Activated naive CD4-positive, alpha-beta T cell treated with anti-CD3 and anti-CD28 coated beads for 36 hours (primary cell): ENCODE measurements around the gene CBFA2T2. TPM values are rescaled to one million over a fixed set of nuclear protein-coding genes. Genes with fewer than 3 reads are reported as not detected.
"Not testable (repeated sequence)": the region's sequence is repeated elsewhere in the genome, so short reads cannot be mapped to it uniquely, and the experiment has no call there.

Experiments
- CTCF ChIA-PET: fragments of 350-600 bp; sonication (Branson Sonifier 250); formaldehyde crosslinking; loops from one replicate; lab custom pipeline; 2021; ENCODE audit warnings: antibody characterized with exemption; lab: Charles Lee
- DNase-seq: peaks from one replicate; pipeline ENCODE4 v3.0.0-alpha.2; 2020
- H3K27ac Mint-ChIP-seq: one replicate; pipeline ENCODE4 v1.8.0; 2021; ENCODE audit warnings: mild to moderate bottlenecking, mixed read lengths
- H3K27me3 Mint-ChIP-seq: one replicate; pipeline ENCODE4 v1.8.0; 2021; ENCODE audit warnings: low read depth, mixed read lengths
- H3K36me3 Mint-ChIP-seq: one replicate; pipeline ENCODE4 v1.8.0; 2021; ENCODE audit warnings: low read depth, mixed read lengths
- H3K4me1 Mint-ChIP-seq: one replicate; pipeline ENCODE4 v1.8.0; 2021; ENCODE audit warnings: low read depth, mixed read lengths
- H3K4me3 Mint-ChIP-seq: one replicate; pipeline ENCODE4 v1.8.0; 2021; ENCODE audit warnings: mild to moderate bottlenecking, moderate library complexity, mixed read lengths
- H3K9me3 Mint-ChIP-seq: one replicate; pipeline ENCODE4 v1.8.0; 2021; ENCODE audit warnings: mixed read lengths
- intact Hi-C: fragments of 100-400 bp; cut with micrococcal nuclease; formaldehyde crosslinking; loops from one replicate; pipeline ENCODE4 v1.15.1; 2023
- total RNA-seq, 2 experiments: library from RNA; stranded (reverse); gene quantifications; one replicate each; pipeline ENCODE4 v1.2.3, GENCODE V29; 2021

CBFA2T2 gene
- total RNA-seq = 10 to 100 TPM; 11.1 to 11.4 TPM

DNA sequence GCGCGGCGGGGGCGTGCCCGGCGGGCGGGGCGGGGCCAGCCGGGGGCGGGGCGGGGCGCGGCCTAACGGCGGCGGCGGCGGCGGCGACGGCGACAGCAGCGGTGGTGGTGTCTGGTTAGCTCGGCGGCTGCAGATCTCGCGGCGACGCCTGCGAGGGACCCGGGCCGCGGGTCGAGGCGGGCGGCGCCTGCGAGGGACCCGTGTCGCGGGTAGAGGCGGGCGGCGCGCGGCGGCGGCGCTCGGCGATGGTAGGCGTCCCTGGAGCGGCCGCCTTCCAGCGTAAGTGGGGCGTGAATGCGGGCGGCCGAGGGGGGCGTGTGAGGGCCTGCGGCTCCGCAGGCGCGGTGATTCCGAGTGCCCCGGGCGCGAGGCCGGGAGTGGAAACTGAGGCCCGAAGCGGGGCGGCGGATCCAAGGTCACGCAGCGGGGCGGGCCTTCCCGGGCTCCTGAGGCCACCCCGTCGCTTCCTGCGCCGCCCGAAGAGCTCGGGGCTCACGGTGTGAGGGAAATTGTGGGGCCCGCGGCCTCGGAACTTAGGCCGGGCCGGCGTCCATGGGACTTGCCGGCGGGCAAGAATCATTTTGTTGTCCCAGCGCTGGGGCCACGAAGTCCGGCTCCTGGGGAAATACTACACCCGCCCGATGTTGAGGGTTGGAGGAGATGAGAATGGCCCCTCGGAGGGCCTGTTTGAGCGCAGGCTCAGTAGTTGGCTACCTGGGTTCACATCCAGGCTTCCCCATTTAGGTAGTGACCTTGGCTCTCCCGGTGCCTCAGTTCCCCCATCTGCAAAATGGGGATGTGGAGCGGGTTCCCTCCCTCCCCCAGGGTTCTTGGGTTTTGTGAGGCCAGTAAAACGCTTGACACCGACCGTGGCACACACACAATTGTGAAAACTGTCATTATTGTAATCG lies at the start of gene CBFA2T2:
CBFA2T2 (plus strand) TSS at position 74 of the 911 bp plus-strand sequence; CDS start at position 246, 172 bp downstream.
- Mint-ChIP-seq H3K4me3 (peak within 1 kb of the TSS; percentile 79), H3K27ac (peak within 1 kb of the TSS; percentile 81), H3K9me3 (no peaks in the 10 kb centered on the region), H3K36me3 (no peaks in the 10 kb centered on the region), H3K4me1 (peaks cover 19% of the 10 kb centered on the region), H3K27me3 (no peaks in the 10 kb centered on the region)
- intact Hi-C loops = loop anchor here (5.0 kb wide), 1 partner anchor 1187 kb away; the partner anchor contains the start of gene PIGU
- CTCF ChIA-PET = interaction anchor here (0.6 to 2.2 kb wide), 5 partner anchors 33 to 242 kb away, joined by 3 to 8 read pairs (median 5); partner anchors contain the start of gene ZNF341
- DNase-seq = peak; percentile 52

DNA sequence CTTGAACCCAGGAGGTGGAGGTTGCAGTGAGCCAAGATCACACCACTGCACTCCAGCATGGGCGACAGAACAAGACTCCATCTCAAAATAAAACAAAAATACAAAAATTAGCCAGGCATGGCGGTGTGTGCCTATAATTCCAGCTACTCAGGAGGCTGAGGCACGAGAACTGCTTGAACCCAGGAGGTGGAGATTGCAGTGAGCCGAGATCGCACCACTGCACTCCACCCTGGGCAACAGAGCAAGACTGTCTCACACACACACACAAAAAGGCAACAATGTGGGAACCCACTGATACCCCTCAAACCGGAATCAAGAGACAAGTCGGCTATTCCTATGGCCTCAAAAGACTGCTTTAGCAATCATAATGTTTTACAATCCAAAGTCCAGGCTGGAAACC lies 49.3 kb upstream of the CBFA2T2 start:
- DNase-seq, H3K27ac Mint-ChIP-seq, H3K4me3 Mint-ChIP-seq, H3K9me3 Mint-ChIP-seq, H3K27me3 Mint-ChIP-seq, H3K36me3 Mint-ChIP-seq: not testable (repeated sequence)
- peaks cover 10% of the 10 kb centered on the region for H3K4me1 Mint-ChIP-seq
- intact Hi-C loops = loop anchor here (5.0 to 10.0 kb wide), 4 partner anchors 227 to 674 kb away; partner anchors contain the start of genes ACTL10, EIF2S2, RALY and ZNF341
- CTCF ChIA-PET = interaction anchor here (1.3 kb wide), 1 partner anchor 8 kb away, joined by 4 read pairs; no protein-coding TSS in a partner anchor

DNA sequence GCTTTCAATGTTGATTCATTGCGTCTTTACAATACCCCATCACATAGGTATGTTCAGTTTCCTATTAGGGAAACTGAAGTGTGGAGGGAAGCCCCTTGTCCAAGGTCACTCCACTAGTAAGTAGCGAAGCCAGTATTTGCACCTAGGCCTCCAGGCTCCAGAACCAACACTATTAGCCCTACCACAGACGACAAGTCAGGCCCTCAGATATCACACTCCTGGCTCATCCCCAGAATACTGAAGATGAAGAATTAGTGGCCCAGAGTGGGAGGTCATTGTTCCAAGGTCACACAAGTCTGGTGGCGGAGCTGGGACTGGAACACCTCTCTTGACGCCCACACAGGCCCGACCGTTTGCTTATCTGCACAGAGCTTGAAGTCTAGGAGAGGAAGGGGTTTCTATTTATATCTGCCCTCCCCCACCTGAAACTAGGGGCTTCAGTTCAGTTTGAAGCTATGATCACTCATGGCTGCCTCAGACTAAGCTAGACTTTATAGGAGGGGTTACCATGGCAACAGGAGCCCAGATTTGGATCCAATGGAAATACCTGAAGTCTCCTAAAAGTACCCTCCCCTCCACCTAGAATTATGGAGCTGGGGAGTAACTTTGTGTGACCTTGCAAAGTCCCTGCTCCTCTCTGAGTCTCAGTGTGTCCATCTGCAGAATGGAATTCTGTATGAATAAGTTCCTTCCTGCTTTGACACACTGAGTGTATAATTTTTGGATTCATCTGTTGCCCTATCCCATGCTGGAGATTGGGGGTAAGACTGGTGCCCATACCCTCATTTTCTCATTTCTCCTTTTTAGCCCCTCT lies 48.5 kb upstream of the CBFA2T2 start:
- Mint-ChIP-seq H3K4me1 (peaks cover 10% of the 10 kb centered on the region), H3K27ac (no peak overlapping the region), H3K27me3 (no peaks in the 10 kb centered on the region), H3K9me3 (no peaks in the 10 kb centered on the region), H3K36me3 (no peaks in the 10 kb centered on the region), H3K4me3 (no peak overlapping the region)
- intact Hi-C loops = loop anchor here (5.0 to 10.0 kb wide), 4 partner anchors 226 to 673 kb away; partner anchors contain the start of genes ACTL10, EIF2S2, RALY and ZNF341
- CTCF ChIA-PET = interaction anchor here (1.3 kb wide), 1 partner anchor 9 kb away, joined by 4 read pairs; no protein-coding TSS in a partner anchor
- no peak for DNase-seq

DNA sequence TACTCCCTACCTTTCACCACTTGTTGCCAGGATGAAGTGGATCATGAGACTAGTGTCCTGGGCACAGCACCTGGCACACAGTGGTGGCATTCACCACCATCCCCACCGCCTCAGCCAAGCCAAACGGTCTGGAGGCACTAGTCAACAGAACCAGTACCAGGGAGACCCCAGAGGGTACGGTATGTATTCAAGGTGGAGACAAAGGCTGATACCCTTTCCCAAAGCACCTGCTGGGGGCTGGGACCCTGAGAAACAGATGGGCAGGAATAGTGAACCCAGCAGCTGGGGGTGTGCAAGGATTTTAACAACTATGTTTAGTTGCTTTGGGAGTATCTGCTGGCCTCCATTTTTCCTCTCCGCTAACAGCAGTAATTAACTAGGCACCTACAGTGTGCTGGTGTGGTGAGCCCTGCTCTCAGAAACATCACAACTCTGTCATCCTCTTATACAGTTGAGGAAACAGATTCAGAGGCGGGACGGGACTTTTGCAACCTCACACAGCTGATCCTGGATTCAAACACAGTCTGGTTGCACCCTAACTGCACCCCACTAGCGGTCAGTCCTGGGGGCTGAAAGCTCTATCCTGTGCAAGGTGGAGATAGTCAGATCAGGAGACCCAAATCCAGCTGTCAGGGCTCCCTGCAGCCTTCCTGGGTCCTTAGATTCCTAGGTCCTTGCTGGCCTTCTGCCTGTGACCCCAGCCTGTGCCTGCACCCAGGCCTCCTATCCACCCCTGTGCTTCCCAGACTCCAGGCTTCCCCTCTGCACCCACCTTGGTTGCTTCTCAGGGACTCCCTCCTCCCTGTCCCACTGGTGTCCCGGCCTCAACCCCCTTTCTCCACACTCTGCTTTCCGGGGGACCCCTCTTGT lies 47.5 kb upstream of the CBFA2T2 start:
- no peaks in the 10 kb centered on the region for H3K27me3 Mint-ChIP-seq
- H3K4me3 Mint-ChIP-seq = peak overlapping the region; percentile 73
- H3K36me3 Mint-ChIP-seq = no peaks in the 10 kb centered on the region
- CTCF ChIA-PET = interaction anchor here (0.6 to 1.5 kb wide), 2 partner anchors 24 to 225 kb away, joined by 3 to 10 read pairs; no protein-coding TSS in a partner anchor
- intact Hi-C loops = loop anchor here (1.0 to 10.0 kb wide), 5 partner anchors 41 to 672 kb away; partner anchors contain the start of genes ACTL10, CDK5RAP1, EIF2S2 and RALY
- H3K4me1 Mint-ChIP-seq = peaks cover 10% of the 10 kb centered on the region
- no peak overlapping the region for H3K27ac Mint-ChIP-seq
- DNase-seq = peak; percentile 7
- no peaks in the 10 kb centered on the region for H3K9me3 Mint-ChIP-seq

DNA sequence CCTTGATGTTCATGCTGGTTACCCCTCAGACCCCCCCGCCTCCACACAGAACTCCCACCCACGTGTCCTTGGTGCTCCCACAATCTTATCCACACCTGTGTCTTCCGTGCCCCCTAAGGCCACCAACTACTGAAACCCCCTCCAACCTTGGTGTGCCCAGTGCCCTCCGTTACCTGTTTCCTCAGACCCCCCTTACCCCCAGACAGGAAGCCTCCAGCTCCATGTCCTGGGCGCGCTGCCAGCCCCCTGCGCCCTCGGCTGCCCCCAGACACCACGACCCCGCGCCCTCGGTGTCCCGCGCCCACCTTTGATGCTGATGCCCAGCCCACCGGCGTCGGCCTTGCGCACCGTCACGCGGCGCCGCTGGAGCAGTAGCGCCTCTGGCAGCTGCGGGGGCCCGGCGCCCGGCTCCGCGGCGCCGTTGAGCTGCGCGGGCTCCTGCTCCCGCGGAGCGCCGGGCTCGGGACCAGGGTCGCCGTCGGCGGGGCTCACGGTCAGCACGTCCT lies 46.8 kb upstream of the CBFA2T2 start:
- Mint-ChIP-seq H3K27me3 (no peaks in the 10 kb centered on the region), H3K9me3 (no peaks in the 10 kb centered on the region), H3K36me3 (no peaks in the 10 kb centered on the region), H3K4me3 (peak overlapping the region; percentile 73), H3K27ac (no peak overlapping the region), H3K4me1 (peaks cover 10% of the 10 kb centered on the region)
- peak; percentile 9 for DNase-seq
- CTCF ChIA-PET = interaction anchor here (0.6 to 1.5 kb wide), 4 partner anchors 12 to 225 kb away, joined by 3 to 10 read pairs (median 6); no protein-coding TSS in a partner anchor
- intact Hi-C loops = loop anchor here (1.0 to 10.0 kb wide), 5 partner anchors 42 to 672 kb away; partner anchors contain the start of genes ACTL10, CDK5RAP1, EIF2S2 and RALY

DNA sequence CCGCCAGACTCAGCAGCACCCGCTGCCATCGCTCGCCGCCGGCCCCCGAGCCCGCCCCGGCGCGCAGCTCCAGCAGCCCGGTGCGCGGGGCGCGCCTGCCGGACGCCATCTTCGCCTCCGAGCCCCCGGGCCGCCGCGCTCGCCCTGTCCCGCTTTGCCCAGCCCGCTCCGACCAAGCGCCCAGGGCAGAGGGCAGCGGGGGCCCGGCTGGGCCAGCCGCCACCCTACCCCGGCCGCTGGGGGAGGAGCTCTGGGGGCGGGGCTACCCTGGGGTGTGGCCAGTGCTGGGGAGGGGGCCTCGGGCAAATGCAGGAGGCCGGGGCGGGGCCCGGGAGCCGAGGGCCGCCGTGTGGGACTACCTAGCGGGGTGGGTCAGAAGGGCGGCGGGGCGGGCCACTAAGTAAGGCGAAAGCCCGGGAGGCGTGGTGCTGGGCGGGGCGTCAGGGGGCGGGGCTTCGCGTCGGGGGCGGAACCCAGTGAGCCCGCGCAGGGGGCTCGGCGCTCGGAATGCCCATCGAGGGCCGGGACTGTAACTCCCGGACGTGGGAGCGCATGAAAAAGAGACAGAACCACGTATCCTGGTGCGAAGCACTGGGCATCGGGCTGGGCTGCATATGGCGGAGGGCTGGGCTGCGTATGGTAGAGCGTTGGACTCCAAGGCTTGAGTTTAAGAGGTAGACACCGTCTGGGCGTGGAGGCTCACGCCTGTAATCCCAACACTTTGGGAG lies 46.2 kb upstream of the CBFA2T2 start, which contains the start of gene SNTA1:
SNTA1 (minus strand) TSS at position 252 of the 728 bp plus-strand sequence; CDS start at position 109, 143 bp downstream.
- Mint-ChIP-seq H3K9me3 (no peaks in the 10 kb centered on the region), H3K27me3 (no peaks in the 10 kb centered on the region), H3K4me3 (peak within 1 kb of the TSS; percentile 84), H3K36me3 (no peaks in the 10 kb centered on the region), H3K27ac (peak within 1 kb of the TSS; percentile 46), H3K4me1 (peaks cover 10% of the 10 kb centered on the region)
- intact Hi-C loops = loop anchor here (1.0 to 10.0 kb wide), 8 partner anchors 42 to 671 kb away; partner anchors contain the start of genes ACTL10, CDK5RAP1, CHMP4B and EIF2S2
- DNase-seq = peak; percentile 88
- CTCF ChIA-PET = interaction anchor here (0.5 to 1.5 kb wide), 6 partner anchors 12 to 224 kb away, joined by 3 to 10 read pairs (median 5); partner anchors contain the start of gene ACTL10

DNA sequence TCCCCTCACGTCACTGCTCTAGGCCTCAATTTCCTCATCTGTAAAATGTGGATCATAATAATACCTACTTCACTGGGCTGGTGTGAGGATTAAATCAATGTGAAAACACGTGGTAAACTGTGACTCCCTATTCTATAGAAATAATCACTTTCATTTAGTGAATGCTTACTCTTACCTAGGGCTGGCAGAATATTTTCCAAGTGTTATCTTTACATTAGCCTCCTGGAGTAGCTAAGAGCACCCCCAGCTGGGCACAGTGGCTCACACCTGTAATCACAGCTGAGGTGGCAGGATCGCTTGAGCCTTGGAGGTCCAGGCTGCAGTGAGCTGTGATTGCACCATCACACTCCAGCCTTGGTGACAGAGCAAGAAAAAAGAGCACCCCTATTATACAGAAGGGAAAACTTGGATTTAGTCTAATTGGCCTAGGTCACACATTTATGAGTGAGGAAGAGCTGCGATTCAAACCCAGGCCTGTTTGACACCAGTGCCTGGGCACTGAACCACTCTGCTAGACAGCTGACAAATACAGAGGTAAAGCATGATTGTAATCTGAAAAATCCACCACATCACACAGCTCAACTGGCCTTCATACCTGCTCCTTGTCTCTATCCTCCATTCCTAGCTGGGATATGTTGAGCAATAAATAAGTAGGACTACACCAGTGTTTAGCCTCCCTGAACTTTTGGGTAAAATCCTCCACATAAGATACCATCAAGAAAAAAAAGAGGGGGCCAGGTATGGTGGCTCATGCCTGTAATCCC lies 44.9 kb upstream of the CBFA2T2 start:
- Mint-ChIP-seq H3K4me3 (peak overlapping the region; percentile 84), H3K36me3 (no peaks in the 10 kb centered on the region), H3K4me1 (peaks cover 10% of the 10 kb centered on the region), H3K27ac (no peak overlapping the region), H3K9me3 (no peaks in the 10 kb centered on the region), H3K27me3 (no peaks in the 10 kb centered on the region)
- CTCF ChIA-PET = interaction anchor here (0.6 to 1.9 kb wide), 9 partner anchors 29 to 473 kb away, joined by 3 to 6 read pairs (median 3); partner anchors contain the start of gene ACTL10
- intact Hi-C loops = loop anchor here (1.0 to 10.0 kb wide), 7 partner anchors 44 to 670 kb away; partner anchors contain the start of genes ACTL10, CHMP4B, EIF2S2 and RALY
- peak; percentile 67 for DNase-seq

DNA sequence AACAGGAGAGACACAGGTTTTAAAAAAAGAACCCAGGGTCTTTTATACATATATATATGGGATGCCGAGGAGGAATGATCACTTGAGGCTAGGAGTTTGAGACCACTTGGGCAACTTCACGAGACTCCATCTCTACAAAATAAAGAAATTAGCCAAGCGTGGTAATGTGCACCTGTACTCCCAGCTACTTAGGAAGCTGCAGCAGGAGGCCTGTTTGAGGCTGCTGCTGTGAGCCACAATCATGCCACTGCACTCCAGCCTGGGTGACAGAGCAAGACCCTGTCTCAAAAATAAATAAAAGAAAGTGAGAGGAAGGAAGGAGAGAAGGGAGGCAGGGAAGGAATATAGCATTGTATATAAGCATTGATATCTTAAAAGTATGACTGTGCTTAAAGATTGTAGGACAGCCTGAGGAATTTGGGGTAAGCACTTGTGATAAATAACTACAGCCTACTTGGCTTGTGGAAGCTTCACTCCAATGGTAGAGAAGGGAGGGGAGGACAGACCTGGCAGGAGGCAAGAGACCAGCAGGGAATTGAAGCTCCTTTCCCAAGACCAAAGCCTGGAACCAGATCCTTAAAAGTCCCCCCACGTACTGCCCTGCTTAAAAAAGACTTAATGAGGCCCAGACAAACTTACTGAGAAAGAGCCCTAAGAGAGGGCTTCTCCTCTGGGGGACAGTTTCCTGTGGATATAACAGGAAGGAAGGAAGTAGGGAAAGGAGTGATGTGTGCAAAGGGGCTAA lies 43.8 kb upstream of the CBFA2T2 start:
- Mint-ChIP-seq H3K27me3 (no peaks in the 10 kb centered on the region), H3K4me1 (peaks cover 10% of the 10 kb centered on the region), H3K9me3 (no peaks in the 10 kb centered on the region), H3K27ac (no peak overlapping the region), H3K36me3 (no peaks in the 10 kb centered on the region), H3K4me3 (no peak overlapping the region)
- DNase-seq = no peak
- CTCF ChIA-PET = interaction anchor here (1.0 to 1.9 kb wide), 2 partner anchors 219 to 222 kb away, joined by 3 to 6 read pairs; no protein-coding TSS in a partner anchor
- intact Hi-C loops = loop anchor here (10.0 kb wide), 1 partner anchor 669 kb away; the partner anchor contains the start of gene EIF2S2

DNA sequence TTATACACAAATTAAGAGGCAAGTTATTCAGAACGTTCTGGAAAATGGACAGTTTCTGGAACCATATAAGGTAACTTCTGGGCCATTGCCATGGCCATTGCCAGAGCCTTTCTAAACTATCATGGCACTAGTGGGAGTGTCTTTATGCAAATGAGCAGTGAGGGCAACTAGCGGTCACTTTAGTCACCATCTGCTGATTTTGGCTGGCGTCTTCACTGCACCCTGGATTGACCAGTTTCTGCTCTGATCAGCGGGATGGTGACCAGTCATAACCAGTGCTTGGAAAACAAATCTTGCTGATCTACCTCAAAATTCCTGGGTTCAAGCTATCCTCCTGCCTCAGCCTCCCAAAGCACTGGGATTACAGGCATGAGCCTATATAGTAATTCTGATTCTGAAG lies 39.0 kb upstream of the CBFA2T2 start:
- no peak overlapping the region for H3K27ac Mint-ChIP-seq
- CTCF ChIA-PET = interaction anchor here (1.1 kb wide), 1 partner anchor 50 kb away, joined by 3 read pairs; no protein-coding TSS in a partner anchor
- no peak for DNase-seq
- H3K36me3 Mint-ChIP-seq = no peaks in the 10 kb centered on the region
- H3K4me1 Mint-ChIP-seq = no peaks in the 10 kb centered on the region
- intact Hi-C loops = no loop called here
- no peak overlapping the region for H3K4me3 Mint-ChIP-seq
- H3K27me3 Mint-ChIP-seq = no peaks in the 10 kb centered on the region
- no peaks in the 10 kb centered on the region for H3K9me3 Mint-ChIP-seq
